GM12865 (cell line): Measurements from ENCODE around the gene OR13G1.
"Not testable (repeated sequence)": the region's sequence is repeated elsewhere in the genome, so short reads cannot be mapped to it uniquely, and the experiment has no call there.

Experiments
- DNase-seq: peaks from one replicate; pipeline ENCODE4 v3.0.0; 2010; ENCODE audit warnings: low read depth
- H3K4me3 ChIP-seq: 2 replicates; pipeline ENCODE4 v1.5.1; 2011; ENCODE audit warnings: mild to moderate bottlenecking, low read depth, low read length, control low read depth
- TF ChIP-seq, protein P1 (sequence below): IDR thresholded peaks from 2 replicates; pipeline ENCODE4 v1.5.1; 2011; ENCODE audit warnings: low read length, control low read depth, low read depth, inconsistent platforms; ENCODE audit not compliant: insufficient read depth; ENCODE audit errors: missing control alignments

The OR13G1 gene, protein sequence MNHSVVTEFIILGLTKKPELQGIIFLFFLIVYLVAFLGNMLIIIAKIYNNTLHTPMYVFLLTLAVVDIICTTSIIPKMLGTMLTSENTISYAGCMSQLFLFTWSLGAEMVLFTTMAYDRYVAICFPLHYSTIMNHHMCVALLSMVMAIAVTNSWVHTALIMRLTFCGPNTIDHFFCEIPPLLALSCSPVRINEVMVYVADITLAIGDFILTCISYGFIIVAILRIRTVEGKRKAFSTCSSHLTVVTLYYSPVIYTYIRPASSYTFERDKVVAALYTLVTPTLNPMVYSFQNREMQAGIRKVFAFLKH

DNA sequence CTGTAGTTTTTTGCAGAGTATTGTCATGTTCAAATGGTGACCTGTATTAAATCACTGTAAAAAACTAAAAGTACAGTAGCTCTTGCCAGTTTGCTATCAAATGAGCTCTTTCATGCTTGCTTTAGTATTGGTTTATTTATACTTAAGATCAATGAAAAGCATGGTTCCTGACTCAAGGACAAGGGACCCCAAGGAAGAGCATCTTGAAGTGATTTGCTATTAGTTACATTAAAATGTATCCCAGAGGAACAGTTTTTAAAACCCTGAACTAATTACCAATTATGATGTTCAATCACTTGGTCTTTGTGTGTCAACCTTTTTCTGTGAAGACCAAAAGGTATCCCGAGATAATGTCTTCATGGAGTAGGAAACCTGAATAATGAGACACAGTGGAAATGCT is at the start of gene OR13G1:
Gene OR13G1 (minus strand): TSS at position 101 of the 400 bp plus-strand sequence. CDS start 6,698 bp downstream, outside the sequence.
- TF ChIP-seq, protein P1, sequence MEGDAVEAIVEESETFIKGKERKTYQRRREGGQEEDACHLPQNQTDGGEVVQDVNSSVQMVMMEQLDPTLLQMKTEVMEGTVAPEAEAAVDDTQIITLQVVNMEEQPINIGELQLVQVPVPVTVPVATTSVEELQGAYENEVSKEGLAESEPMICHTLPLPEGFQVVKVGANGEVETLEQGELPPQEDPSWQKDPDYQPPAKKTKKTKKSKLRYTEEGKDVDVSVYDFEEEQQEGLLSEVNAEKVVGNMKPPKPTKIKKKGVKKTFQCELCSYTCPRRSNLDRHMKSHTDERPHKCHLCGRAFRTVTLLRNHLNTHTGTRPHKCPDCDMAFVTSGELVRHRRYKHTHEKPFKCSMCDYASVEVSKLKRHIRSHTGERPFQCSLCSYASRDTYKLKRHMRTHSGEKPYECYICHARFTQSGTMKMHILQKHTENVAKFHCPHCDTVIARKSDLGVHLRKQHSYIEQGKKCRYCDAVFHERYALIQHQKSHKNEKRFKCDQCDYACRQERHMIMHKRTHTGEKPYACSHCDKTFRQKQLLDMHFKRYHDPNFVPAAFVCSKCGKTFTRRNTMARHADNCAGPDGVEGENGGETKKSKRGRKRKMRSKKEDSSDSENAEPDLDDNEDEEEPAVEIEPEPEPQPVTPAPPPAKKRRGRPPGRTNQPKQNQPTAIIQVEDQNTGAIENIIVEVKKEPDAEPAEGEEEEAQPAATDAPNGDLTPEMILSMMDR, result no peak
- no peak within 1 kb of the TSS for H3K4me3 ChIP-seq
- DNase-seq, result no peak

DNA sequence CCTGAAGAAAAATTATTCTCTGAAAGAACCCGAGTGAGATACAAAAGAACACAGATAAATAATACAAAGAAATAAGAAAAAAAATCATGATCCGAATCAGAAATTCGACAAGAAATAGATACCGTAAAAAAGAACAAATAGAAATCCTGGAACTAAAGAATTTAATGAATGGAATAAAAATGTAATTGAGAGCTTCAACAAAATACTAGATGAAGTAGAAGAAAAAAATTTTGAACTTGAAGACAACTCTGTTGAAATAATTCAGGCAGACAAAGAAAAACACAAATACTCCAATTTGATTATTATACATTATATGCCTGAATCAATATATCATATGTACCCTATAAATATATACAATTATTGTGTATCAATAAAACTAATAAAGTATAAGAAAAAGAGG is 41.7 kb upstream of the OR13G1 start:
- no peak for DNase-seq
- TF ChIP-seq, protein P1, result no peak

DNA sequence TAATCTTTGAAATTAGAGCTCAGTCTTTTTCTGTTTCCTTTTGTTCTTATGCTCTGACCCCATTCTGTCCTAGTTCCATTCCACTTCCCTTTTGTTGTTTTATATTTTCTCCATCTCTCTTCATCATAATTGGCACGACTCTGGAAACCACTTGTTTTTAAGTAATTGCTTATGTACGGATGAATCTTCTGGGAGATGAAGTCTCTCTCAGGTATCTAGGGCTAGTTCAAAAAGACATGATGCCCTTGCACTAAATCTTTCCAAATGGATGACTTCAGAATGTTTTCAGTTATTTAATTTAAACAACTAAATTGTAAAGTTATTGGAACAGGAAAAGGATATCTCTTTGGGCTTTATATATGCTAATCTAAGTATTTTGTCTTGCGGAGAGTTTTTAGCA is 37.0 kb upstream of the OR13G1 start, which contains the start of gene OR6F1:
Gene OR6F1 (minus strand): TSS at position 101 of the 400 bp plus-strand sequence. CDS start 3,891 bp downstream, outside the sequence.
- H3K4me3 ChIP-seq, result no peak within 1 kb of the TSS
- TF ChIP-seq, protein P1, result no peak
- DNase-seq, result no peak

More for the DNA sequence above, 41.7 kb upstream of the OR13G1 start:
- H3K4me3 ChIP-seq, result no peak overlapping the region

DNA sequence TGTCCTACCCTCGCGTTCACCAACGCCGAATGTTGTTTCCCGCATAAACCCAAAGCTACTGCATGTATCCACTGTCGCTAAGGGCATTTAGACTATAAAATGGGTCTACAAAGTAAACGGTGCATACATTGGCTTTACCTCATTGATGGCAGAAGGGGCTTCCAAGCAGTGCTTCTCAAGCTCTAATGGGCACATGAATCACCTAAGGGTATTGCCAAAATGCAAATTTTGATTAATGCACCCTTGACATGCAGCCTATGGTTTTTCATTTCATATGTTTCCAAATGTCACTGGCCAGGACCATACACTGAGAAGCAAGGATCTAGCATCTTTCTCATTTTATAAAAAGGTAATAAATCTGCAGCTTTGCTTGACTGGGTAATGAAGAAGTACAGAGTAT is 34.2 kb upstream of the OR13G1 start:
- TF ChIP-seq, protein P1, result no peak
- no peak for DNase-seq
- no peak overlapping the region for H3K4me3 ChIP-seq

DNA sequence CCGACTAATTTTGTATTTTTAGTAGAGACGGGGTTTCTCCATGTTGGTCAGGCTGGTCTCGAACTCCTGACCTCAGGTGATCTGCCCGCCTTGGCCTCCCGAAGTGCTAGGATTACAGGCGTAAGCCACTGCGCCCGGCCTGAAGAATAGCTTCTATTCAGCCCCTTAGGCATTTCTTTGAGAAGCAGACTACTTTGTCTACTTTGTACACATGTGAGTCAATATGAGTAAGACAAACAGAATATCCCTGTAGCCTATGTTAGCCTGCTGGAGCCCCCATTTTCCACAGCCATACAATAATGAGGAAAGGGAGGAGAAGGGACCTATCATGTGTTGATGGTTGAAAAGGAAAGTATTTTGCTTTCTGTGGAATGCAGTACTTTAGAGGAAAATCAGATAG is 31.1 kb upstream of the OR13G1 start:
- not testable (repeated sequence) for DNase-seq, H3K4me3 ChIP-seq

DNA sequence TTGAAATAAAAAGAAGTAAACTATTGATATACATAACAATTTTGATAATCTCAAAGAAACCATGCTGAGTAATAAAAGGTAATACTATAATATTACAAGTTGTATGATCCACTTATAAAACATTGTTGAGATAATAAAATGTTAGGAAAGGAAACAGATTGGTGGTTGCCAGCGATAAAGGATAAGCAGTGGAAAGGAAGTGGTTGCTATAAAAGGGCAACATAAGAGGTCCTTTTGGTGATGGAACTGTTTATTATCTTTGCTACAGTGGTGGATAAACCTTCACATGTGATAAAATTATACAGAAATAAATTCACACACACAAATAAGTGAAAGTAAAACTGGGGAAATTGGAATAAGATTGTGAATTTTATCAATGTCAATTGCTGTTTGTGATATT is 21.8 kb upstream of the OR13G1 start:
- DNase-seq, result no peak
- TF ChIP-seq, protein P1, result no peak
- no peak overlapping the region for H3K4me3 ChIP-seq

DNA sequence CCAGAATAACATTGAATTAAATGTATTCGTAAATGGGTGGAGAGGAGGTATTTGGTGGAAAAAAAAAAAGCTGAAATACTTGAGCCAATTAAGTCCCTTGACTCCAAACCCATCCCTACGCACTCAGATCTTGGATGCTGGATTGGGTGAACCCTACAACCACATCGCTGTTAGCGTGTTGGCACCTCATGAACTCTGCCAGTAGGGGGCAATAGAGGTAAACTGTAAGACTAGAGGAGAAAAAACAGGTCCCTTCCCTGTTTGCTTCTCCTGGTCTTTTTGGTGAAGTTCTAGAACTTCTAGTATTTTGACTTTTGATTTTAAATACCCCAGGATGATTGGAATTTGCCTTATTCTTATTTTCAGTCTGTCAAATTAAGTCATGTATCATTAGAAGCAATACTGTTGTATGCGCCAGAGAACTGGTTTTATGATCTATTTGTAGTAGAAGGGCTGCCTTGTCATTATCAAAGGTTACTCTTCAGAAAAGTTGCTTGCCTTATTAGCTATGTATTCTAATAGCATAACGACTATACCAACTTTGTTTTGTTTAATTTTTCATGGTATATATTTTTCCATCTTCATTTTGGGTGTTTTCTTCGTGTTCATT is 1.9 kb upstream of the OR13G1 start:
- DNase-seq, result peak; percentile 60
- TF ChIP-seq, protein P1, result peak; percentile 90
- no peak overlapping the region for H3K4me3 ChIP-seq
